Stimulated activated CD8-positive, alpha-beta memory T cell treated with anti-CD3 and anti-CD28 coated beads, Interleukin-2, amount 100 ng/mL, for 1 hour (primary cell): ENCODE results near the gene APBB2.
"Not testable (repeated sequence)": the region's sequence is repeated elsewhere in the genome, so short reads cannot be mapped to it uniquely, and the experiment has no call there.

Experiments
- DNase-seq, 2 donors: peaks; one replicate each; pipeline ENCODE4 v3.0.0-alpha.2; 2020; ENCODE audit warnings: low read depth in 2 of 2

The APBB2 gene

DNA sequence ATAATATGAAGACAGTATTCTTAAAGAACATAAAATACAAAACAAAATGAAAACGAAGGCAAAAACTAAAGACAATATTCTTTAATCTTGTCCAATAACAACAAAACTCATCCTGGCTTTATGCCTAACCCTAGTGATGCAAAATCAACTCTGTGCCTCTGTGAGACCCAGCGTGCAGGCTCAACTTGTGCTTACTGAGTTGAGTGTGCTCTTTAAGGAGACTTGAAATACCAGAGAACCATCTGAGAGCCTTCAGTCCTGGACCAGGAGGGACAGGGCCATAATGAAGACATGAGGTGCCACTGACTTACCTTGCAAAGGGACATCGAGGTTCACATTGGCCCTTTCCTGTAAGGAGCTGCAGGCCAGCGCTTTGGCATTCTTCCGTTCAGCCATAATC, 387.5 kb downstream of the APBB2 start:
- no peak for DNase-seq

DNA sequence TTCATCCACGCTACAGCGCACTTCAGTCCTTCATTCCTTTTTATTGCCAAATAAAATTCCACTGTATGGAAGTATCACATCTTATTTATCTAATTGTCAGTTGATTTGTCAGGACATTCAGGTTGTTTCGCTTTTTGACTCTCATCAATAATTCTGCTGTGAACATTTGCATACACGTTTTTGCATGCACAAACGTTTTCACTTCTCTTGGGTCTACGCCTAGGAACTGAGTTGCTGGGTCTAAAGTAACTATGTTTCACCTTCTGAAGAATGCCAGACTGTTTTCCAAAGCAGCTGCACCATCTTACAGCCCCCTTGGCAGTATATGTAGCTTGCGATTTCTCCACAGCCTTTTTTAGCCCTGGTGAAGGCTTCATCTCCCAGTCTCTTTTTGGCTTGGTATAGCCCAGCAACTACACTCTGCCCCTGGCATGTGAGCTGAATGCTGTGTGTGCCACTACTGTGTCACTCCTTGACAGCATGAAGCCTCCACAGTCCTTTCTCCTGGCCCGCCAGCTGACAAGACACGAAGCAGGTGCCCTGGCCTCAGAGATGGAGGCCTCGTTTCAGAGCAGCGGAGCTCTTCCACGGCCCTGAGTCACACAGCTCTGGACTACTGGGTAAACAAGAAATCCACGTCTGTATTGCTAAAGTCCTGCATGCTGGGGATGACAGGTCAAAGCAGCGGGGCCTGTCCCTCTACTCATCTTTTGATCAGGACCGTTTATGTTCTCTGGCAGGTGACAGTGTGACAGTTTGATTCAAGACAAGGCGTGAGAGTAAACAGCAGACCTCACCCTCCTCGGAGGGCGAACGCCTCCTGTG, 389.1 kb downstream of the APBB2 start:
- DNase-seq, result no peak

DNA sequence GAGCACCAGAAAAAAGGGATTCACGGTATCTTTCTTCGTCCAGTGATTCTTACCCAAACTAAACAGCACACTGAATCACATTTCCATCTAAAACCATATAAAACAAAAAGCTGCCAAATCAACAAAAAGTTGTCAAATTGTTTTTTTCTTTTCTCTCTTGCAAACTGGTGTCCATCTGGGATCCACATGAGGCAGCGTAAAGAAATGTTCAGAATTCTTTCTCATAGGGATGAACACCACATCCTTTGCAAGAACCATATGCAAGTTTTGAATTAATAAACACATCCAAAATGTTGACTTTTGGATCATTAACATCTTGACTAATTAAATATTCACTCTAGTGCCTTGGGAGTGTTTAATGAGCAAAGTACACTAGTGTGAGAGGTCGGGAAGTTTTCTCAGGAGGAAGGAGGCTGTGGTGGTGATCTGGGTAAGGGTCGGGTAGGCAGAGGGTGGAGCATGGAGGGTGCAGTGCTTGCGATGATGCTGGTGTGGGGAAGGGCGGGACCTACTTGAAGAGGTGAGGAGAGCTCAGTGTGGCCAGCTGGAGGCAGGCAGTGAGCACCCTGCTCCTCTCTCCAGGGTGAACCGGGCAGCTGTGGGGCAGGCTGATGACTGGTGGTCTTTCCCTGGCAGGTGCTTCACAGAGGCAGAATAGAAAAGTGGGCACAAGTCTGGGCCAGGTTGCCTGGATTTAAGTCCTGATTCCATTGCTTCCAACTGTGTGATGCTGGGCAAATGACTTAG, 391.7 kb downstream of the APBB2 start:
- DNase-seq, result no peak

DNA sequence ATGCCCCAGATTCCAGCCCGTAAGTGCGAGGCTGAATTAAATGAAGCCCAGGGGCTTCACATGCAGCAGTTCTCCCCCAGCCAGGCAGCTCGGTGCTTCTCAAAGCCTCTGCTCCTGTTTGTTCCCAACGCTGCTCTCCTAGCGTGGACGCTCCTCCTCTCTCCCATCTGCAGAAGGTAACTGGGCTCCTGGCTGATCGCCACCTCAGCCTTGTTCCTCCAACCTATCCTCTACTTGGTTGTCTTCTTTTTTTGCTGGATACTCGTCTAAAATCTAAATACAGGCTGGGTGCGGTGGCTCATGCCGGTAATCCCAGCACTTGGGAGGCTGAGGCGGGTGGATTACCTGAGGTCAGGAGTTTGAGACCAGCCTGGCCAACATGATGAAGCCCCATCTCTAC, 394.2 kb downstream of the APBB2 start:
- no peak for DNase-seq

DNA sequence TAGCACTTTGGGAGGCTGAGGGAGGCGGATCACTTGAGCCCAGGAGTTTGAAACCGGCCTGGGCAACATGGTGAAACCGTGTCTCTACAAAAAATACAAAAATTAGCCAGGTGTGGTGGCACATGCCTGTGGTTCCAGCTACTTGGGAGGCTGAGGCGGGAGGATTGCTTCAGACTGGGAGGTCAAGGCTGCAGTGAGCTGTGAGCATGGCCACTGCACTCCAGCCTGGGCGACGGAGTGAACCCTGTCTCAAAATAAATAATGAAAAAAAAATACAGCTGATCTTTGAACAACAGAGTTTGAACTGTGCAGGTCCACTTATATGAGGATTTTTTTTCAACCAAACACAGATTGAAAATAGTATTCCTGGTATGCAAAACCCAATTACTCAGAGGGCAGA, 397.2 kb downstream of the APBB2 start:
- DNase-seq, result not testable (repeated sequence)

DNA sequence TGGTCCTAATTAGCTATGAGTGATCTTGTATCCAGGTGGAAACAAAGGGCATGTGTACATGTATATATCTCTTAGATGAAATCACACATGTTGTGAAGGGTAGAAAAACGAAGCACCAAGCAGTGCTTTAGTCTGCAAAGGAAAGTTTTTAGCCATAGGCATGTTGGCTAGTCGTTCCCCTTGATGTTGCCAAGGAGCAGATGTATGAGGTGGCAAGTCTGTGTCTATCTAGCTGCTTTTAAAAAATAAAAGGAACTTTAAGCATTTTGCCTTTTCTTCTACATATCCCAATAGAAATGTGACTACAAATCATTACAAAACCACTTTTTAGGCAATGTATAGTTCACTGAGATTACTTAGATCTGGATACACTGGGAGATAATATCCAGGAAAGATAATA, 401.5 kb downstream of the APBB2 start:
- no peak for DNase-seq

DNA sequence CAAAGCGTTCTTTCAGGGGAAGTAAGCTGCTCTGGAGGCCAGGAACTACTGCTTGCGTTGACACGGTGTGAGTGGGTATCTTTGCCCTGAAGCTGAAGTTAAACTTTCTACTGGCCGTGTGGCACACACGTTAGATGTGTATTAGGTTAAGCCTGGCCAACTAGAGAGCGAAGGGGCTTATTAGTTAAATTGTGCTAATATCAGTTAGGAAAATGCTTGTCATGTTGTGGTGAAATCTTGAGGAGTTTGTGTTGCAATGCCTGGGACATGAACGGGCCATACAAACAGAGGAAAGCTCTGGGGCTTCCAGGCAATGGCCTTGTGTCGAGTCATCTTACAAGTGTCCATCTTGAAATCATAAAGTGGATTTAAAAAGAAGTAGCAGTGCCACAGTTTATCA, 402.0 kb downstream of the APBB2 start:
- DNase-seq, result no peak

DNA sequence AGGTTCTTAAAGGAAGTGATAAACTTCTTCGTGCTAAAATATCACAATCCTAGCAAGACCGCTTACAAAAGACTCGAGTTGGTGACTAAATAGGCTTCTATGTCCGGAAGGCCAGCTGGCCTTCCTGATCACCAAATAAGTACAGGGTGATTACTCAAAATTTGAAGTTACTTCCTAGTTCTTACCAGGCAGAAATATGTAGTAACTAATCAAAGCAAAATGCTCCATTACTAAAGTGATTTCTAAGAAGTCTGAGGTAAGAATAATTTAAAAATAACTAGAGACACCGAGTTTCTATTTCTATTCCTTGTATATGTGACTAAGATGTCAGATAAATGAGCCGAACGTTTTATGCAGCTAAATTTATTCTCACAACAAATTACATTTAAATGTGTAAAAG, 402.4 kb downstream of the APBB2 start:
- no peak for DNase-seq

DNA sequence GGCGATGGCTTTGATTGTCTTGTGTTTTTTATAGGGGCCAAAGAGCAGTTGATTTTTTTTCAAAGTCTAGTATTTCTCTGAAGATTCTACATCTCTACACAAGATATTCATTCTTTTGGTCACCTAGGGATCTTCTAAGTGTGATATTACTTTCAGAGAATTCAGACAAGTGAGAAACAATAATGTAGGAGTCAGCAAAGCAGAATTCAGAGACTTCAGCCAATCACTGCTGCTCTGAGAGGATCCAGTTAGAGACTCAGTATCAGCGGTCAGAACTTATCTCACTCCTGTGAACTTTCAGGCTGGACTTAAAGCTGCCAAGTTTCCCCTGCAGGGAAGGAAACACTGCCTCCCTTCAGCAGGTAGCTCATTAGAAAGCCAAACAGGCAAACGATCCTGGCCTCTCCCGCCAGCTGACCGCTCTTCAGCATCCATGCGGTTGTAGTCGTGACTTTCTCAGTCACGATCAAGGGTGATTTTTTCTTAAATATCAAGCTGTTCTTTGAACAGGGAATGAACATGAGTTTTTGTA, 405.4 kb downstream of the APBB2 start:
- DNase-seq, result no peak

DNA sequence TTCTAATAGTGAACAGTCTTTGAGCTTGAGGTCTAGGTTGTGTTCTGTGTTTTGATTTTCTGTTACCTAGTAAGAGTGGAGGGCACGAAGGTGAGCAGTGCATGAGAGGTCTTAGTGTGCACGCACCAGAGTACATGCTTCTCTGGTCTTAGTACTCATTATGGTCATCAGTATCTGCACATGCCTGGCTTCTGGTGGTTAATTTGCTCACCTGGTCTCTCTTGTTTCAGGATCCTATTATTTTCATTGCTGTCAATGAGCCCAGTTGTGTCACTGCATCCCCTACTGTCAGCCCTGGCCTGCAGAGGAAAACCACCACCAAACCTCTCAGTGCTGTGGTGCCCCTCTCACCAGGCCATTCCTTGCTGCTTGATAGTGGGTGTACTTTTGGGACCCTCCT, 409.7 kb downstream of the APBB2 start:
- no peak for DNase-seq

DNA sequence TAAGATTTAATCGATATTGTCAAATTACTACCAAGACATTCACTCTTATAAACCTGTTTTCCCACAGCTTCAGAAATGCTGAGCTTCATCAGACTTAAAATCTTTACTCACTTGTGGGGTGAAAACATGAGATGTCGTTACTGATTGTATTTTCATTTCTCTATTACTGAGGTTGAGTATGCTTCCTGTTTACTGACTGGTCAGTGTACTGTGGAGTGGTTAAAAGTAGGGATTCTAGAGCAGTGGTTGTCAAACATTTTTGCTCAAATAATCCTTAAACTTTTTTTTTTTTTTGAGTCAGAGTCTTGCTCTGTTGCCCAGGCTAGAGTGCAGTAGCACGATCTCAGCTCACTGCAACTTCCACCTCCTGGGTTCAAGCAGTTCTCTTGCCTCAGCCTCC, 414.3 kb downstream of the APBB2 start:
- no peak for DNase-seq

DNA sequence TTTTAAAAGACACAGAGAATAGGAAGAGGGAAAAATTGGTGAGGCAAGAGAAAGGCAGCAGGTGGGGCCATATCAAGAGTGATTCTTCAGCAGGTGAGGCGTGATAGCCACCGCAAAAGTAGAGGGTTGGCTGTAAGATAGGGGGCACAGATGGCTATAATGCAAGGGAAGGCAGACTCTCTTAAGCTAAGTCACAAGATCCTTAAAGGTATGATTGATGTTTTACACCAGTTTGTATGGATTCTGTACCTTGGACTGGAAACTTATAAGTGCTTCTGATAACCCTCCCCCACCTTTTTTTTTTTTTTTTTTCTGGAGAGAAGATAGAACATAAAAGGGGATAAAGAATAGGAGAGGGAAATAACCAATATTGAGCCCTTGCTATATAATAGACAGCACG, 424.6 kb downstream of the APBB2 start:
- DNase-seq, result no peak

DNA sequence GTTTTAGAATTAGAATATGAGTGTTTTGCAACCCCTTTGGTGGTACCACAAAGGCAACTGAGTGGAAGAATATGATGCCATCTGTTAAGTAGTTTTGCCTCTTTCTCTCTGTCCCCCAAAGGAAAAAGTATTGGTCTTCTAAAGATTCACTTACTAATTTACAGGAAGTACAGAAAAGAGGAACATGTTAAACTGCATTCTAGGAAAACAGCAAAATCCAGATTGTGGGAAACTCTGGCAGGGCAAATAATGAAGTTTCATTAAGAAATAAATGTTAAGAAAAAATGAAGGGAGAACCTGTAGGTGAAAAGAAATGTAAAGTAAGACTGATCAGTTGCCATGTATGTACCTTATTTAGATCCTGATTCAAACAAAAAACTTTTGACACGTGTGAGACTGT, 425.3 kb downstream of the APBB2 start:
- DNase-seq, result no peak

DNA sequence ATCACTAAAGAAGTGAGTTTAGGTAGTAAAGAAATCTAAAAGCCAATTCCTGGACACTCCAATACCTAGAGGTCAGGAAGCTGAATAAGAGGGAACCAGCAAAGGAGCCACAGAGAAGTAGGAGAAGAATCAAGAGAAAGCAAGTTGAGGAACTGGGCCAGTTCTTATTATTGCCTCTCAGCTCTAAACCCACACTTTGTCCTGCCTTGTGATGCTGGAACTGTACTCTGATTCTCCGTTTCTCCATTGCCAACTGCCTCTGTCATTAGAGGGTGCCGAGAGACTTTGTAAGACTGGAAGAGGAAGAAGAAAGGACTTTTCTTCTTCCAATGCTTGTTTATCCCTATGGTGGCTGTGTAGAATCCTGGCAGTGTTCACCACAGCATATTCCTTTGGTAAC, 426.0 kb downstream of the APBB2 start:
- no peak for DNase-seq

DNA sequence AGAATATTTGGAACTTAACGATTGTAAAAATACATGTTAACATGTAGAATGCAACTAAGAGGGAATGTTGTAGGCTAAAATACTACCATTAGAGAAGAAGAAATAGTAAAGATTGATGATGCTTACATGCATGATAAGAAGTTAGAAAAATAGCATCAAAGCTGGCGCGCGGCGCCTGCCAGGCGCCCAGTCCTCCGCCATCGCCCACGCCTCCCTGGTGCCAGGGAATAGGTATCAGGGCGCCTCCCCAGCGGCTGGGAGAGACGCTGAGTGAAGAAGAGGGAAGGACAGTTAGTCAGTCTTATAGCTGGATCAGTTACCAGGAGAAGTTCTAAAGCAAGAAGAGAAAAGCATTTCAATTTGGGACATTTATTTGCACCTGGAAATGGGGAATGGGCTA, 428.6 kb downstream of the APBB2 start:
- DNase-seq, result no peak

DNA sequence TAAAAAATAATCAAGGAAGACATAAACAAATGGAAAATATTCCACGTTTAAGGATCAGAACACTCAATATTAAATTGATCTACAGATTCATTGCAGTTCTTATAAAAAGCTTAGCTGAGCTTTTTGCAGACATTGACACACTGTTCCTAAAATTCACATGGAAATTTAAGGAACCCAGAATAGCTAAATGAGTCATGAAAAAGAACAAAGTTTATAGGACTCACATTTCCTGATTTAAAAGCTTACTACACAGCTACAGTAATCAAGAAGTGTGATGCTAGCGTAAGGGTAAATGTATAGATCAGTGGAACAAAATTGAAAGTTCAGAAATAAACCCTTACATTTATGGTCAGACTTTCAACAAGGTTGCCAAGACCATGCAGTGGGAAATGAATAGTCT, 431.5 kb downstream of the APBB2 start:
- no peak for DNase-seq

DNA sequence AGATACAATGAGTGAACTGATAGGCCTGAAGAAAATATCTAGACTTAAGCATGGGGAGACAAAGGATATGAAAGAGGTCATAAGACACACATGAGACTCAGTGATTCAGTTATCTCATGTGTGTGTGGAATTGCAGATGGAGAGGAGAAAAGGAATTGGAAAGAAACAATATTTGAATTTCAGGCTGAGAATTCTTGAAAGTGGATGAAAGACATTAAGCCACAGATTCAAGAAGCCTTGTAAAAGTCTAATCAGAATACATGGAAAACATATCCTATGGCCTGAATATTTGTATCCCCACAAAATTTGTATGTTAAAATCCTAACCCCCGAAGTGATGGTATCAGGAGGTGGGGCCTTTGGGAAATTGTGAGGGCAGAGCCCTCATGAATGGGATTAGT, 436.3 kb downstream of the APBB2 start:
- no peak for DNase-seq

DNA sequence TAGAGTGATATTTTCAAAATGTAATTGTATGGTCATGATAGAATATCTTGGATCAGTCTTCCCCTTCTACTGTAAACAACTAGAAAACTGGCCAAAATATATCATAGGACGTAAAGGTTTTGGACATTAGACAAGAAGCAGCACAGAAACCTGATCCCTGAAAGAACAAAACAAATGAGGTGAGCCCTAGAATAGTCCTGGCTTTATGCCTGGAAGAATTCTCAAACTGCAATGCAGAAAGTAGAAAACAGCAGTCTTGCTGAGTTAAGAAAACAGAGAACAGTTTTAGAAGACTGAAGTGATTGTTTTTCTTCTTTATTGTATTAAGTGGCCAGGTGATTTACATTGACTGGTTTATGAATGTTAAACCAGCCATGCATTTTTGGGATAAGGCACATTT, 445.1 kb downstream of the APBB2 start:
- DNase-seq, result no peak

DNA sequence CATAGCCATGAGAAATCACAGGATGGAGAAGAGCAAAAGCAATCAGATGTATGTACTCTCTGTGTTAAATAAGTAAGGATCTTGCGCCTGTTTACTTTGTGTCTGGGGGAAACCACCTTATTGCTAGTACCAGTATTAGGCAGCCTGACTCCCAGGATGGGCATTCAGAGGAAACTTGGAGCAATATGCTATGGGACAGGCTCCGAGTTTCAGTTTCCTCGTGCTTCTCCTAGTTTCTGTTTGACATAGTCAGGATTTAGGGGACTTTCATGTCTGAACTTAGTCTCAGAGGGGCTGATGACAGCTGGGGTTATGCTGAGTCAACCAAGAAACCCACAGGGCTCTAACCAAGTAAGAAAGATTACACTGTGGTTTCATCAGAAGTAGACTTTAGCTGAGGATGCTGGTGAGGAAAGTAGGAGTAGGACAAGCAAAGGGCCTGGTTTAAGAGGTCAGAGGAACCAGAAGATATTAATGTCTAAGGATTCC, 451.1 kb downstream of the APBB2 start:
- no peak for DNase-seq
